Measurements from ENCODE around the gene INO80C.
"Not testable (repeated sequence)": the region's sequence is repeated elsewhere in the genome, so short reads cannot be mapped to it uniquely, and the experiment has no call there.

The INO80C gene

GRCh38 chr18:35463050-35463449 is 34.7 kb downstream of the INO80C start:
- no peak for DNase-seq

GRCh38 chr18:35460736-35461161 is 37.0 kb downstream of the INO80C start:
- no peak for DNase-seq

- no peak for DNase-seq
Measured at GRCh38 chr18:35459997-35460396, 37.8 kb downstream of the INO80C start.

DNA sequence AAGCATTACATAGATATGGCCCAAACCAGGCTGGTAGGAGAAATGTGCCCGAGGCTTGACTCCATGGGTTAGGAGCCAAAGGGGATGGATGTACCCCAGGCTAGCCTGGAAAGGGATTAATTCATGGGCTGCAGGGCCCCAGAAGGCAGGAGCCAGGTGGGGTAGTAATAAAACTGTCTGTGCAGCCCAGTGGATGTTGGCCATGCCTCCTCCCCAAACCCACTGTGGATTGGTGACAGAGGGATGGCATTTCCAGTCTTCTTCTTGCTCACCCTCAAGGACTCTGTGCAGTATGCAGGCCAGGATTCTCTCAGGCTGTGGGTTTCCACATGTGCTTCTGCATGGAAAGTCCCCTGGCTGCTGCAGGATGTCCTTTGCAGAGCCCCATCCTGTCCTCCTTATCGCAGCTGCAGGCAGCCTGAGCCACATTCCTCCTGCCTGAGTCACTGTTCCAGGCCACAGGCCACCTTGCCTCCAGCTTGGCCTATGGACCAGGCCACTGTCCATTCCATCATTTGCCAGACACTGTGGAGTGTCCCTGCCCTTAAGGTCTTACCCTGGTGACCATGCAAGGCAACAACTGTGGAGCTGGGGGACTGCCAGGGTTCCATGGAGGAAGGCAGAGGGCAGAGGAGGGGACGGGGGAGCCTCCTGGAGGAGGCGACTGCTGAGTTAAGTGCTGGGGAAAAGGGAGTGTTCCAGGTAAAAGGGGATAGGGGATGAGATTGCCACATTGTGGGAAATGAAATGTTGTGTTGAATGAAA is 38.9 kb downstream of the INO80C start:
- DNase-seq = no peak

- DNase-seq = no peak
Measured at GRCh38 chr18:35458271-35458670, 39.5 kb downstream of the INO80C start.

DNA sequence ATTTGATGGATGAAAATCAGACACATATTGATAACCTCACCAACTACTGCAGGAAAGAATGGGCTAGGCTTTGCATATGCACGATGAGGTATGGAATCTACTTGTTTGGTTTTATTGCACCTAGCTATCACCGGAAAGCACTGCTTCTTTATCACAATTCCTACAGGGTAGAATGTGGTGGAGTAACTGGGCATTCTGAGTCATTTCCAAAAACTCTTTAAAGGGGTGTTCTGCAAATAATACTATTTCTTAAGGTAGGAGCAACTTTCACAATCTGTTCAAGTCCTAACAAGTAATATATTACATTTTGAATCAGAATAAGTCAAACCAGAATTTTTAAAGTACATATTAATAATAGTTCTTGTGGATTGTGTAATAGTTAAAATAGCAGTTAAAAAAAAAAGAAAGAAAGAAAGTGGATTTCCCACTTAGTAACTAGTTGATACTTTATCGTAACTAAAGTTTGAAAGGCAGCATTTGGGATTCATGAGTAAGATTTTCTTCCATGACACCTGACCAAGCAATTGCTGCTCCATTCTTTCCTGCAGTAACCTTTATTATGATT is 40.5 kb downstream of the INO80C start:
- no peak for DNase-seq

- no peak for DNase-seq
Measured at GRCh38 chr18:35455926-35456763, 41.6 kb downstream of the INO80C start.

- no peak for DNase-seq
Measured at GRCh38 chr18:35454803-35455202, 43.0 kb downstream of the INO80C start.

- not testable (repeated sequence) for DNase-seq
Measured at GRCh38 chr18:35453065-35453464, 44.7 kb downstream of the INO80C start.

DNA sequence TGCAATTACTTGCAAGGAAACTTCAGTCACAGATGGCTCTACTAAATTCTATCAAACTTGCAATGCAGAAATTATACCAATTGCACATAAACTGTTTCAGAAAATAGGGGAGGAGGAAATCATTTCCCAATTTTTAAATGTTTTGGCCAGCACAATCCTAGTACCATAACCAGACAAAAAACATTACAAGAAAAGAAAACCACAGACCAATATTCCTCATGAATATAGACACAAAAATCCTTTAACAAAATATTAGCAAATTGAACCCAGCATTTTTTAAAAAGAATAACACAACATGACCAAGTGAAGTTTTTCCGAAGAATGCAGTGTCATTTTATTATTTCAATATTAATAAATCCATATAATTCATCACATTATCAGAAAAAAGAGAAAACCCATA is 45.8 kb downstream of the INO80C start:
- DNase-seq = no peak

- no peak for DNase-seq
Measured at GRCh38 chr18:35451032-35451431, 46.7 kb downstream of the INO80C start.

DNA sequence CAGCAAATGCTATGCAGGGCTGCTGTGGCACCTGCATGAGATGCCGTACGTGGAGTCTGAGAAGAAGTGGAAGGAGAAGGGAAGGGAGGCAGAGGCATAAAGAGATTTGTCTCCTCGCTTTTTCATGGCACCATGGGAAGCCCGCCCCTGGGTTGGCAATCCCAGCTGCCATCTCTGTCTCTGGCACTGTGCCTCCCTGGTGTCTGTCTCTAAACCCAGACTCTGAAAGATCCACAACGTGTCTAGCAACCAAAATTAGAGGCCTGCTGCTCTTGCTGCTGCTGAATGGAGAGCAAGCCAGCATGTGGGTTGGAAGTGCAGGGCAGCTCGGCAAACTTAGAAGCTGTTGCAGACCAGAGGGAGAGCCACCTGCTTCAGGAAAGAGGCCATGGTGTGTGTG is 53.1 kb downstream of the INO80C start:
- peak in 44 of 56 donors; percentile 6 to 75 (median 40) for DNase-seq

GRCh38 chr18:35443847-35444246 is 53.9 kb downstream of the INO80C start:
- no peak for DNase-seq

- no peak for DNase-seq
Measured at GRCh38 chr18:35443434-35443833, 54.3 kb downstream of the INO80C start.

GRCh38 chr18:35442701-35443100 is 55.1 kb downstream of the INO80C start:
- DNase-seq = no peak

DNA sequence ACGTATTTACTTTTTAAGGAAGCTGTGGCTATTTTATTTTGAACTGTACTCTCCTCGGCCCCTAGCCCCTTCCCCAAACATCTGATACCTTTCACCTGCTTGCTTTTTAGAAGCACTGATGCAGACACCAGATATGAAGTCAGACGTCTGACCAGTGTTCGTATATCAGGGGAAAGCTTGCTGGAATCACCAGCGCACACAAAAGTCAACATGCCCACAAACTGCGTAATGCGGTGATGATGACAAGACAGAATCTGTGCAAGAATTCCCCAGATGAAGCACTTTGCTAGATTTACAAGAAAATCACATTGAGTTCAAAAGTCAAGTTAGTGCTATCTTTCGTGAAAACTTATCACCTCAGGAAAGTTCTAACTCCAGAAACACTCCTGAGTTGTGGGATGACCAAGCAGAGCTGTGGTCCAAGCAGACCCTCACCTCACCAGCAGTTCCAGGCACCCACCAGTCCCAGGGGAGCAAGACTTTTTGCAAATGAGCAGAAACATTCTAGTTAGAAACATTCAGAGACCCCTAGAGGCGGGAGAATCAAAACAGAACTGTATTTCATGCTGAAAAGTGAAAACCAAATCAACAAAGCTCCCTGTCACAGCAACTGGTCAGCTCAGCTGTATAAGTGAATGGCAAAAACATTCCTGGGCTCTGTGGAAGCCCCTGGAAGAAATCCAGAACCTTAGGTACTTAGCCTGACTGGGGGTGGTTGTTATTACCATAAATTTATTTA is 55.7 kb downstream of the INO80C start:
- no peak for DNase-seq

- DNase-seq = no peak
Measured at GRCh38 chr18:35438480-35439234, 59.1 kb downstream of the INO80C start.

- no peak for DNase-seq
Measured at GRCh38 chr18:35437836-35438235, 59.9 kb downstream of the INO80C start.

- no peak for DNase-seq
Measured at GRCh38 chr18:35436076-35436649, 61.6 kb downstream of the INO80C start.

DNA sequence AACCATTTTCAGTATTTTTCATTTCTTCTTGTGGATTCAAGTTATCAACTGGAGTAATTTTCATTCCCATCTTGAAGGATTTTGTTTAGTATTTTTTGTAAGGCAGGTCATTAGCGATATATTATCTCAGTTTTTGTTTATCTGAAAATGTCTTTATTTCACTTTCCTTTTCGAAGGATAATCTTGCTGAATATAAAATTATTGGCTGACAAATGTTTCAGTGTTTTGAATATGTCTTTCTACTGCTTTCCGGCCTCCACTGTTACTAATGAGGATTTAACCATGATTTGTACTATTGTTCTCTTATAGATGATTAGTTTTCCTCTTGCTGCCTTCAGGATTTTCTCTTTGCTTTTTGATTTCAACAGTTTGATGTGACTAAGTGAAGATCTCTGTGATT is 62.4 kb downstream of the INO80C start:
- no peak for DNase-seq
